Smooth muscle cell (in vitro differentiated cells): ENCODE measurements around the gene YWHAG. TPM values are rescaled to one million over a fixed set of nuclear protein-coding genes. Genes with fewer than 3 reads are reported as not detected.
"Not testable (repeated sequence)": the region's sequence is repeated elsewhere in the genome, so short reads cannot be mapped to it uniquely, and the experiment has no call there.

Experiments used
- DNase-seq: peaks from one replicate; lab custom pipeline; 2025; ENCODE audit not compliant: unreplicated experiment; lab: John Stamatoyannopoulos, UW
- H2AFZ ChIP-seq: fragments of 200-600 bp; sonication (generic); 2 replicates; pipeline ENCODE4 v1.6.0; 2016; ENCODE audit warnings: antibody characterized with exemption, low read depth, mild to moderate bottlenecking
- H3F3A ChIP-seq: fragments of 200-600 bp; sonication (generic); 2 replicates; pipeline ENCODE4 v1.6.0; 2017; ENCODE audit warnings: antibody characterized with exemption, low read depth
- H3K27ac ChIP-seq: fragments of 200-600 bp; sonication (generic); 2 replicates; pipeline ENCODE4 v1.5.1; 2016; ENCODE audit warnings: low read depth, mild to moderate bottlenecking
- H3K27me3 ChIP-seq: fragments of 200-600 bp; sonication (generic); 2 replicates; pipeline ENCODE4 v1.6.1; 2016; ENCODE audit warnings: low read depth, mild to moderate bottlenecking
- H3K36me3 ChIP-seq: fragments of 200-600 bp; sonication (generic); 2 replicates; pipeline ENCODE4 v1.5.1; 2016; ENCODE audit warnings: low read depth
- H3K4me1 ChIP-seq: fragments of 200-600 bp; sonication (generic); 2 replicates; pipeline ENCODE4 v1.5.1; 2016; ENCODE audit warnings: low read depth
- H3K4me2 ChIP-seq: fragments of 200-600 bp; sonication (generic); 2 replicates; pipeline ENCODE4 v1.6.0; 2016; ENCODE audit warnings: mild to moderate bottlenecking
- H3K4me3 ChIP-seq: fragments of 200-600 bp; sonication (generic); 2 replicates; pipeline ENCODE4 v1.5.1; 2016; ENCODE audit warnings: mild to moderate bottlenecking
- H3K79me2 ChIP-seq: fragments of 200-600 bp; sonication (generic); 2 replicates; pipeline ENCODE4 v1.6.0; 2016; ENCODE audit warnings: low read depth, mild to moderate bottlenecking
- H3K9ac ChIP-seq: fragments of 200-600 bp; sonication (generic); 2 replicates; pipeline ENCODE4 v1.6.0; 2016; ENCODE audit warnings: low read depth
- H3K9me3 ChIP-seq: fragments of 200-600 bp; sonication (generic); replicated peaks from 2 replicates; pipeline ENCODE4 v1.5.1; 2016; ENCODE audit warnings: low read depth
- H4K20me1 ChIP-seq: fragments of 200-600 bp; sonication (generic); 2 replicates; pipeline ENCODE4 v1.6.0; 2016; ENCODE audit warnings: low read depth
- CTCF ChIP-seq: fragments of 200-600 bp; sonication (generic); IDR thresholded peaks from 2 replicates; pipeline ENCODE4 v1.5.1; 2017; ENCODE audit warnings: borderline replicate concordance, mild to moderate bottlenecking, antibody characterized with exemption; ENCODE audit not compliant: insufficient read depth, poor library complexity, severe bottlenecking
- WGBS: methylation state at CpG from one replicate; pipeline ENCODE4 v1.1.7; 2016; ENCODE audit warnings: low lambda C conversion rate; 5-methylcytosine and 5-hydroxymethylcytosine counted together
- polyA plus RNA-seq: library from polyadenylated mRNA; unstranded; fragments of >200 nt; fragmentation: Nextera tagmentation; extraction: Ambion mirVana; gene quantifications from 2 replicates; pipeline ENCODE4 v1.2.1, GENCODE V29; 2016
- total RNA-seq: library from RNA; depleted of rRNA; stranded (reverse); fragments of >200 nt; gene quantifications from 2 replicates; pipeline ENCODE4 v1.2.3, GENCODE V29; 2014

YWHAG gene
- total and polyA plus RNA-seq, 2 experiments from 2014 or later, result 17.6 to 132 TPM

GRCh38 chr7:76396864-76397263 is 38.1 kb upstream of the YWHAG start:
- Histone ChIP-seq H3K36me3 (no peaks in the 10 kb centered on the region), H3K27me3 (no peaks in the 10 kb centered on the region), H3F3A (peaks cover 6% of the 10 kb centered on the region), H3K27ac (no peak overlapping the region), H3K4me1 (no peaks in the 10 kb centered on the region), H3K79me2 (no peaks in the 10 kb centered on the region), H3K9ac (no peak overlapping the region), H4K20me1 (no peaks in the 10 kb centered on the region), H2AFZ (no peak overlapping the region), H3K4me3 (no peak overlapping the region), H3K4me2 (no peak overlapping the region), H3K9me3 (no peaks in the 10 kb centered on the region)
- TF ChIP-seq CTCF, result no peak
- WGBS, result 84% methylated on average over 8 of the region's 8 CpGs
- no peak for DNase-seq

- DNase-seq, result no peak
Observed at GRCh38 chr7:76395965-76396726, 37.4 kb upstream of the YWHAG start.

GRCh38 chr7:76395605-76395964 is 36.8 kb upstream of the YWHAG start:
- H3K4me1 ChIP-seq, DNase-seq, H4K20me1 ChIP-seq, H2AFZ ChIP-seq, H3K27ac ChIP-seq, H3F3A ChIP-seq, H3K4me3 ChIP-seq, H3K36me3 ChIP-seq, H3K27me3 ChIP-seq, H3K4me2 ChIP-seq, H3K79me2 ChIP-seq, H3K9ac ChIP-seq, H3K9me3 ChIP-seq: not testable (repeated sequence)
- 87% methylated on average over 10 of the region's 11 CpGs for WGBS

More at GRCh38 chr7:76395965-76396726, 37.4 kb upstream of the YWHAG start:
- H3K9ac ChIP-seq, result no peak overlapping the region
- no peaks in the 10 kb centered on the region for H3K9me3 ChIP-seq
- H3K27me3 ChIP-seq, result no peaks in the 10 kb centered on the region
- H3F3A ChIP-seq, result peaks cover 6% of the 10 kb centered on the region
- H4K20me1 ChIP-seq, result no peaks in the 10 kb centered on the region
- no peak overlapping the region for H3K4me3 ChIP-seq
- no peaks in the 10 kb centered on the region for H3K36me3 ChIP-seq
- no peak overlapping the region for H3K27ac ChIP-seq
- TF ChIP-seq CTCF, result no peak
- WGBS, result 76% methylated on average over 13 of the region's 13 CpGs
- H3K4me1 ChIP-seq, result no peaks in the 10 kb centered on the region
- H3K4me2 ChIP-seq, result no peak overlapping the region
- H2AFZ ChIP-seq, result no peak overlapping the region
- no peaks in the 10 kb centered on the region for H3K79me2 ChIP-seq

GRCh38 chr7:76394957-76395356 is 36.2 kb upstream of the YWHAG start:
- Histone ChIP-seq H4K20me1 (no peaks in the 10 kb centered on the region), H3F3A (peaks cover 6% of the 10 kb centered on the region), H3K36me3 (no peaks in the 10 kb centered on the region), H3K27ac (no peak overlapping the region), H2AFZ (peak overlapping the region; percentile 49), H3K79me2 (no peaks in the 10 kb centered on the region), H3K9me3 (no peaks in the 10 kb centered on the region), H3K4me1 (no peaks in the 10 kb centered on the region), H3K27me3 (no peaks in the 10 kb centered on the region), H3K4me2 (no peak overlapping the region), H3K4me3 (no peak overlapping the region), H3K9ac (no peak overlapping the region)
- TF ChIP-seq CTCF, result no peak
- 57% methylated on average over 9 of the region's 9 CpGs for WGBS
- no peak for DNase-seq
